WTC11 (cell line): ENCODE data around the gene C16orf74. TPM values are rescaled to one million over a fixed set of nuclear protein-coding genes. Genes with fewer than 3 reads are reported as not detected.

ENCODE experiments used
- ATAC-seq: fragments of 200-7000 bp; cut with Tn5 transposase; 2 replicates; pipeline ENCODE4 v1.10.0; 2021; ENCODE audit warnings: mild to moderate bottlenecking, moderate library complexity
- CTCF ChIA-PET: fragments of 300-600 bp; sonication (Branson Sonifier 250); formaldehyde crosslinking; loops from one replicate; lab custom pipeline; 2021; ENCODE audit warnings: antibody characterized with exemption; lab: Charles Lee
- POLR2A ChIA-PET: fragments of 350-600 bp; sonication (Branson Sonifier 250); formaldehyde crosslinking; loops from one replicate; lab custom pipeline; 2021; ENCODE audit warnings: antibody characterized with exemption; lab: Charles Lee
- DNase-seq: peaks from one replicate; pipeline ENCODE4 v3.0.0; 2021; ENCODE audit warnings: low spot score
- H3K27ac Mint-ChIP-seq: 2 replicates; pipeline ENCODE4 v1.8.0; 2021; ENCODE audit warnings: mixed read lengths
- H3K27me3 Mint-ChIP-seq: 2 replicates; pipeline ENCODE4 v1.8.0; 2021; ENCODE audit warnings: low read depth, mild to moderate bottlenecking, moderate library complexity, mixed read lengths
- H3K36me3 Mint-ChIP-seq: 2 replicates; pipeline ENCODE4 v1.8.0; 2021; ENCODE audit warnings: mixed read lengths
- H3K4me1 Mint-ChIP-seq: 2 replicates; pipeline ENCODE4 v1.8.0; 2022; ENCODE audit warnings: mixed read lengths
- H3K4me3 Mint-ChIP-seq: 2 replicates; pipeline ENCODE4 v1.8.0; 2021; ENCODE audit warnings: mild to moderate bottlenecking, moderate library complexity, mixed read lengths
- H3K9me3 Mint-ChIP-seq: 2 replicates; pipeline ENCODE4 v1.8.0; 2021; ENCODE audit warnings: mixed read lengths
- AR ChIP-seq: fragments of 250-450 bp; sonication (Bioruptor Pico); IDR thresholded peaks from 2 replicates; pipeline ENCODE4 v1.9.0; 2021; ENCODE audit warnings: mild to moderate bottlenecking
- ATF1 ChIP-seq: sonication (generic); formaldehyde crosslinking; IDR thresholded peaks from 2 replicates; pipeline ENCODE4 v1.8.1; 2023; ENCODE audit warnings: mild to moderate bottlenecking, moderate library complexity, missing genetic modification reagents
- CBFB ChIP-seq: sonication (generic); formaldehyde crosslinking; IDR thresholded peaks from 2 replicates; pipeline ENCODE4 v1.8.1; 2022; ENCODE audit warnings: mild to moderate bottlenecking, low read depth, missing genetic modification reagents
- ESRRA ChIP-seq: sonication (generic); formaldehyde crosslinking; IDR thresholded peaks from 2 replicates; pipeline ENCODE4 v1.8.1; 2022; ENCODE audit warnings: mild to moderate bottlenecking, missing genetic modification reagents, borderline replicate concordance
- FOXP1 ChIP-seq: sonication (generic); formaldehyde crosslinking; IDR thresholded peaks from 2 replicates; pipeline ENCODE4 v1.8.0; 2022; ENCODE audit warnings: missing genetic modification reagents, mild to moderate bottlenecking, moderate library complexity, borderline replicate concordance
- FOXP4 ChIP-seq: sonication (generic); formaldehyde crosslinking; IDR thresholded peaks from 2 replicates; pipeline ENCODE4 v1.8.0; 2022; ENCODE audit warnings: mild to moderate bottlenecking, missing genetic modification reagents
- GABPB1 ChIP-seq: sonication (generic); formaldehyde crosslinking; IDR thresholded peaks from 2 replicates; pipeline ENCODE4 v1.8.1; 2023; ENCODE audit warnings: mild to moderate bottlenecking, missing genetic modification reagents
- GTF2I ChIP-seq: fragments of 250-450 bp; sonication (Bioruptor Pico); conservative IDR thresholded peaks from 2 replicates; pipeline ENCODE4 v1.4.0; 2021; ENCODE audit warnings: mild to moderate bottlenecking
- HMGA2 ChIP-seq: fragments of 250-450 bp; sonication (Bioruptor Pico); IDR thresholded peaks from 2 replicates; pipeline ENCODE4 v1.4.0; 2021; ENCODE audit warnings: mild to moderate bottlenecking, moderate library complexity
- IRF1 ChIP-seq: sonication (generic); formaldehyde crosslinking; IDR thresholded peaks from 2 replicates; pipeline ENCODE4 v1.8.0; 2023; ENCODE audit warnings: missing genetic modification reagents
- MAX ChIP-seq: sonication (generic); formaldehyde crosslinking; IDR thresholded peaks from 2 replicates; pipeline ENCODE4 v1.8.0; 2022; ENCODE audit warnings: mild to moderate bottlenecking, missing genetic modification reagents
- MYBL2 ChIP-seq: sonication (generic); formaldehyde crosslinking; IDR thresholded peaks from 2 replicates; pipeline ENCODE4 v1.8.1; 2023; ENCODE audit warnings: mild to moderate bottlenecking, moderate library complexity, missing genetic modification reagents
- SMAD4 ChIP-seq: sonication (generic); formaldehyde crosslinking; IDR thresholded peaks from 2 replicates; pipeline ENCODE4 v1.8.0; 2022; ENCODE audit warnings: mild to moderate bottlenecking, missing genetic modification reagents
- SOX15 ChIP-seq: fragments of 250-450 bp; sonication (Bioruptor Pico); IDR thresholded peaks from 2 replicates; pipeline ENCODE4 v1.9.0; 2021; ENCODE audit warnings: mild to moderate bottlenecking
- STAT6 ChIP-seq: sonication (generic); formaldehyde crosslinking; conservative IDR thresholded peaks from 2 replicates; pipeline ENCODE4 v1.8.1; 2023; ENCODE audit warnings: mild to moderate bottlenecking, low read depth, missing genetic modification reagents, moderate library complexity
- TEAD4 ChIP-seq: sonication (generic); formaldehyde crosslinking; IDR thresholded peaks from 2 replicates; pipeline ENCODE4 v1.8.0; 2022; ENCODE audit warnings: mild to moderate bottlenecking, missing genetic modification reagents
- ZNF121 ChIP-seq: sonication (generic); formaldehyde crosslinking; IDR thresholded peaks from 2 replicates; pipeline ENCODE4 v1.8.0; 2023; ENCODE audit warnings: missing genetic modification reagents
- ZNF232 ChIP-seq: sonication (generic); formaldehyde crosslinking; IDR thresholded peaks from 2 replicates; pipeline ENCODE4 v1.8.0; 2022; ENCODE audit warnings: mild to moderate bottlenecking, missing genetic modification reagents
- ZNF263 ChIP-seq: sonication (generic); formaldehyde crosslinking; IDR thresholded peaks from 2 replicates; pipeline ENCODE4 v1.8.1; 2022; ENCODE audit warnings: low read depth, mild to moderate bottlenecking, moderate library complexity, missing genetic modification reagents
- total RNA-seq: library from RNA; stranded (reverse); gene quantifications from 3 replicates; pipeline ENCODE4 v1.2.3, GENCODE V29; 2021

Gene C16orf74
- total RNA-seq, 1 experiment from 2014 or later, result 8.3 TPM

GRCh38 chr16:85687651-85688471 lies 63.0 kb downstream of the C16orf74 start:
- Mint-ChIP-seq H3K27ac (no peak overlapping the region), H3K4me3 (peak overlapping the region; percentile 74), H3K4me1 (peaks cover 12% of the 10 kb centered on the region), H3K9me3 (no peaks in the 10 kb centered on the region), H3K36me3 (peaks cover 23% of the 10 kb centered on the region), H3K27me3 (peaks cover 17% of the 10 kb centered on the region; the same call in 1 of the 2 replicates)
- ChIA-PET CTCF (interaction anchor here (0.5 to 2.8 kb wide), 7 partner anchors 8 to 272 kb away, joined by 3 to 14 read pairs (median 4); no protein-coding TSS in a partner anchor), POLR2A (interaction anchor here (1.3 kb wide), 1 partner anchor 28 kb away, joined by 4 read pairs; no protein-coding TSS in a partner anchor)
- no peak for ATAC-seq
- no peak for TF ChIP-seq SOX15 (CRISPR knock-in tag)
- 0 out of 2 replicates have a peak, but pooled peaks have one; percentile 20 for TF ChIP-seq FOXP1 (CRISPR knock-in tag)
- TF ChIP-seq GTF2I (CRISPR knock-in tag), result peak; percentile 45; the same call in 1 of the 2 replicates
- no peak for TF ChIP-seq ZNF263 (CRISPR knock-in tag)
- TF ChIP-seq FOXP4, result no peak
- TF ChIP-seq CBFB (CRISPR knock-in tag), result no peak
- no peak for TF ChIP-seq MYBL2 (CRISPR knock-in tag)
- no peak for DNase-seq

- peaks cover 17% of the 10 kb centered on the region; the same call in 1 of the 2 replicates for H3K27me3 Mint-ChIP-seq
- H3K27ac Mint-ChIP-seq, result no peak overlapping the region
- H3K4me1 Mint-ChIP-seq, result peaks cover 12% of the 10 kb centered on the region
- TF ChIP-seq IRF1 (CRISPR knock-in tag) (no peak), HMGA2 (CRISPR knock-in tag) (no peak), ESRRA (no peak), TEAD4 (CRISPR knock-in tag) (no peak), ZNF121 (CRISPR knock-in tag) (peak; percentile 46; the same call in 1 of the 2 replicates), STAT6 (CRISPR knock-in tag) (no peak)
- no peaks in the 10 kb centered on the region for H3K9me3 Mint-ChIP-seq
- CTCF ChIA-PET, result no interaction called here
- no peak for DNase-seq
- H3K36me3 Mint-ChIP-seq, result peaks cover 23% of the 10 kb centered on the region
- H3K4me3 Mint-ChIP-seq, result peak overlapping the region; percentile 74
- POLR2A ChIA-PET, result interaction anchor here (0.8 kb wide), 1 partner anchor 240 kb away, joined by 3 read pairs; no protein-coding TSS in a partner anchor
- ATAC-seq, result no peak
Observed at GRCh38 chr16:85686912-85687591, 63.8 kb downstream of the C16orf74 start.

GRCh38 chr16:85685251-85685650 lies 65.6 kb downstream of the C16orf74 start:
- ATAC-seq, result no peak
- Mint-ChIP-seq H3K9me3 (no peaks in the 10 kb centered on the region), H3K27ac (no peak overlapping the region), H3K36me3 (peaks cover 33% of the 10 kb centered on the region), H3K4me3 (no peak overlapping the region), H3K27me3 (peaks cover 8% of the 10 kb centered on the region; the same call in 1 of the 2 replicates), H3K4me1 (peaks cover 12% of the 10 kb centered on the region)
- no peak for DNase-seq
- ChIA-PET POLR2A (interaction anchor here (1.6 kb wide), 1 partner anchor 9 kb away, joined by 4 read pairs; no protein-coding TSS in a partner anchor), CTCF (interaction anchor here (0.6 to 1.6 kb wide), 5 partner anchors 10 to 295 kb away, joined by 3 to 9 read pairs (median 4); no protein-coding TSS in a partner anchor)
- TF ChIP-seq ATF1 (CRISPR knock-in tag) (no peak), AR (CRISPR knock-in tag) (no peak), ZNF121 (CRISPR knock-in tag) (0 out of 2 replicates have a peak, but pooled peaks have one; percentile 44), GABPB1 (no peak), SMAD4 (no peak), ZNF232 (CRISPR knock-in tag) (no peak), MAX (no peak)
